GM18517 (cell line): Measurements from ENCODE around the gene HSD11B1.

Experiments used
- ATAC-seq: cut with Tn5 transposase; IDR thresholded peaks from one replicate; pipeline ENCODE4 v1.9.1; 2021; ENCODE audit warnings: mild to moderate bottlenecking, moderate library complexity; ENCODE audit not compliant: unreplicated experiment

HSD11B1 gene

GRCh38 chr1:209704584-209704983 is at the start of gene HSD11B1:
Gene HSD11B1 (plus strand): TSS chr1:209704846. CDS start chr1:209704943, 97 bp downstream.
- ATAC-seq, result no peak

- no peak for ATAC-seq
These were observed 49.0 kb upstream of the HSD11B1 start for GRCh38 chr1:209655411-209656231.

- ATAC-seq, result no peak
These were observed 47.3 kb upstream of the HSD11B1 start for GRCh38 chr1:209657140-209657879.

GRCh38 chr1:209657918-209658317 is 46.7 kb upstream of the HSD11B1 start:
- ATAC-seq, result no peak

GRCh38 chr1:209659909-209660308 is 44.7 kb upstream of the HSD11B1 start:
- ATAC-seq, result peak; percentile 91

GRCh38 chr1:209661071-209661470 is 43.6 kb upstream of the HSD11B1 start:
- ATAC-seq, result no peak

GRCh38 chr1:209662879-209663327 is 41.7 kb upstream of the HSD11B1 start:
- ATAC-seq, result no peak

- ATAC-seq, result no peak
These were observed 37.5 kb upstream of the HSD11B1 start for GRCh38 chr1:209667103-209667502.

GRCh38 chr1:209667708-209668107 is 36.9 kb upstream of the HSD11B1 start:
- ATAC-seq, result no peak

GRCh38 chr1:209670441-209671082 is 34.1 kb upstream of the HSD11B1 start:
- no peak for ATAC-seq

- peak; percentile 92 for ATAC-seq
These were observed 31.7 kb upstream of the HSD11B1 start for GRCh38 chr1:209672705-209673630.

GRCh38 chr1:209673631-209674417 is 30.8 kb upstream of the HSD11B1 start:
- ATAC-seq, result no peak

GRCh38 chr1:209674957-209675564 is 29.6 kb upstream of the HSD11B1 start, which contains the start of gene G0S2:
Gene G0S2 (plus strand): TSS chr1:209675412. CDS start chr1:209675685, 273 bp downstream.
- ATAC-seq, result no peak

- no peak for ATAC-seq
These were observed 29.0 kb upstream of the HSD11B1 start for GRCh38 chr1:209675565-209676154.

GRCh38 chr1:209678981-209679539 is 25.6 kb upstream of the HSD11B1 start:
- ATAC-seq, result no peak

- peak; percentile 69 for ATAC-seq
These were observed 18.8 kb upstream of the HSD11B1 start for GRCh38 chr1:209685821-209686220.

- ATAC-seq, result no peak
These were observed 18.3 kb upstream of the HSD11B1 start for GRCh38 chr1:209686322-209686721.

- ATAC-seq, result no peak
These were observed 15.9 kb upstream of the HSD11B1 start for GRCh38 chr1:209688746-209689234.
